Right ventricle myocardium inferior (tissue), 1 donor: ENCODE measurements around the gene COL8A2. TPM values are rescaled to one million over a fixed set of nuclear protein-coding genes. Genes with fewer than 3 reads are reported as not detected.

Experiments used
- ATAC-seq: fragments of 200-7000 bp; cut with Tn5 transposase; one replicate; pipeline ENCODE4 v1.9.1; 2020; ENCODE audit warnings: mild to moderate bottlenecking, moderate library complexity
- DNase-seq: peaks from one replicate; pipeline ENCODE4 v3.0.0; 2021; ENCODE audit errors: missing footprints
- intact Hi-C: fragments of 100-400 bp; cut with DNase I; formaldehyde crosslinking; loops from one replicate; pipeline ENCODE4 v1.11.0; 2022
- total RNA-seq: library from RNA; stranded (reverse); fragmentation: NEBNext Ultra II Directional; extraction: Animal tissue kit (Norgen Biotek cat#: 25700); gene quantifications from one replicate; pipeline ENCODE4 v1.2.1, GENCODE V29; 2021
- donor health status: DM: no; HTN: yes; CAD: no; lungs with severe emphysema.

Gene COL8A2
- total RNA-seq, 1 donor from 2014 or later, result 1.0 TPM

DNA sequence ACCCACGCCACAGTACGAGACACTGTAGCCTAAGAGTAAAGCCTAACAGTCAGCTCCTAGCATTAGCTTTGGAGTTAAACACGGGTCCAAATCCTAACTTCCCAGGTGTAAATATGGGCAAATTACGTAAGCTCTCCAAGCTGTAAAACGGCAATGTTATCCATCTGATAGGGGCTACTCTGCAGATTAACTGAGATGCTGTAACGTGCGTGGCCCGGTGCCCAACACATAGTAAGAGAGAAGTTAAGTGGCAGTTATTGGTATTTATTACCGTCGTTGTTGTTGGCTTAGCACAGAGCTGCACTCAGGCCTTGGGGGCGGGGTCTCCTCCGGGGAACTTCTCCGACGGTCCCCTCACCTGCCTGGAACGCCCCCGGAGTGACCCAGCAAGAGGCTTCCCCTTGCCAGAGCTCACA, 23.8 kb upstream of the COL8A2 start:
- ATAC-seq, result no peak
- no peak for DNase-seq
- intact Hi-C loops, result loop anchor here (1.0 to 2.0 kb wide), 4 partner anchors 39 to 272 kb away; partner anchors contain the start of gene THRAP3

DNA sequence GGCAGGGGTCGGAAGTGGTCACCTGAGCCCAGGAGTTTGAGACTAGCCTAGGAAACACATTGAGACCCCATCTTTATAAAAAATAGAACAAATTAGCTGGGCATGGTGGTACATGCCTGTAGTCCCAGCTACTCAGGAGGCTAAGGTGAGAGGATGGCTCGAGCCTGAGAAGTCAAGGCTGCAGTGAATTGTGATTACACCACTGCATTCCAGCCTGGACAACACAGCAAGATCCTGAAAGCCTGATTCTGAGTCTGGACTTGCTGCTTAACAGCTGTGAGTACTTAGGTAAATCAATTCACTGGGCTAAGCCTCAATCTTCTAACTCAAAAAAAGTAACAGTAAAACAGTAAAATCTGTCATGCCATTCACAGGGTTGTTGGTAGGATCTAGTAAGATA, 19.4 kb upstream of the COL8A2 start:
- intact Hi-C loops, result no loop called here
- ATAC-seq, result no peak
- no peak for DNase-seq

DNA sequence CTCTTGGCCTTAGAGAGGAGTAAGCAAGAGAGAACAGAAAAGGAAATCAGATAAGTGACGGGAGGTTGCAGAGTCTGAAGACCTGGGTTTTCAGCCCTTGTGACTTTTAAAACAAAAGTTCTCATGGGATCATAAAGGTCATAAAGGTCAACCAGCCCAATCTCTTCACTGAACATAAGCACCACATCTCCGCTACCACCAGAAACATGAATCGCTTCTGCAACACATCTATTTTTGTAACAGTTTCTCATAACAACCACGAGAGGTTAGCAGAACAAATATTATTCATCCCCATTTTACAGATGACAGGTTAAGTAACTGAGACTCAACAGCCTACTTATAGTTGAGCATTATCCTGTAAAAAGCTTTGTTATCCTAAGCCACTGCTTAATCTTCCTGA, 18.4 kb upstream of the COL8A2 start:
- ATAC-seq (no peak), DNase-seq (no peak)
- intact Hi-C loops, result no loop called here

DNA sequence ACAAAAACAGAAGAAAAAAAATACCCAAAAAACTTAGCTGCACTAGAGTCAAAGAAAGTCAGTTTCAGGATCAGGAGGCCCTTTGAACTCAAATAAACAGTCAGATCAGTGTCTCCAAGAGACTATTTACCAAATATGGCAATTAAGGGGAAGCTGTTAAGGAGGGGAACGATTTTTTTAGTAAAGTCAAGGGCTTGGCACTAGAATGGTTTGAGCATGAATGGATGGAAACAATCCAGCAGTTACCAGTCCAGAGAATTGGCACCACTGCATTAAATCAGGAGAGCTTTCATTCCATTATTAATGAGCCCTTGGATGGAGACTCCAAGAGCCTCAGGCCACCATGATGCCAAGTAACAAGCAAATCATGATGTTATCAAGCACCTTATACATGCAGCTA, 17.1 kb upstream of the COL8A2 start:
- ATAC-seq, result no peak
- DNase-seq, result no peak
- intact Hi-C loops, result no loop called here

DNA sequence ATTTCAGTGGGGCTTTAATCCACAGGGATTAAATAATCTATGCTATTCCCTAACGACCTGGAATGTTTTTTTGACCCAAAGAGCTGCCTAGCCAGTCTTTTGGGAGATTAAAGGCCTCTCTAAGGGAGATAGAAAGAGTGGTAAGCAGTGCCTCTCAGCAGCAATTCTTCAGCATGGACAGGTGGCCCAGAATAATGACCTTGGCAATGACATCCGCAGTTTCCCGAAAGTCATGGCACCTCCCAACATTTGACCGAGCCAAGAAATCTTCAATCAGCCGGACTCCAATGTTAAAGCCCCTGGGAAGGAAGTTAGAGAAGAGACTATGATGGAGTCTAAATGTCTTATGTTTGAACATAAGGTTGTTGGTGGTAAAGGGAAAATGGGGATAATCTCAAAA, 14.5 kb upstream of the COL8A2 start:
- no peak for DNase-seq
- intact Hi-C loops, result no loop called here

DNA sequence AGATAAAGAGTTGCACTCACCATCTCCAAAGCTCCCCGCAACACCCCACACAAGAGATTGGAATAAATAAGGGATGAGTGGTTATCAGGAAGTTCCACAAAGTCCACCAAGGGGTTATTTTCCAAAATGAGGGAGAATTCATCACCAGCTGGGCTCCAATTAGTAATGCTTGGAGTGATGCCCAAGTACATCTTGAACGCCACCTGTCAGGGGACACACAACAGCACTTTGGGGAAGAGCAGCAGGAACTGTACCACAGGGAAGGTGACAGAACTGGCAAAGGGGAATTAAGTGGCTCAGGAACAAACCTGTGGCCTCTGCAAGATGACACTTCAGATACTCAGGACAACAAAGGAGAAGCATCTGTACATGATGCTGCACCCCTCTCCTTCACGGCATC, 12.8 kb upstream of the COL8A2 start:
- intact Hi-C loops, result no loop called here
- DNase-seq, result no peak
- ATAC-seq, result no peak

More for the DNA sequence above, 14.5 kb upstream of the COL8A2 start:
- ATAC-seq, result no peak

DNA sequence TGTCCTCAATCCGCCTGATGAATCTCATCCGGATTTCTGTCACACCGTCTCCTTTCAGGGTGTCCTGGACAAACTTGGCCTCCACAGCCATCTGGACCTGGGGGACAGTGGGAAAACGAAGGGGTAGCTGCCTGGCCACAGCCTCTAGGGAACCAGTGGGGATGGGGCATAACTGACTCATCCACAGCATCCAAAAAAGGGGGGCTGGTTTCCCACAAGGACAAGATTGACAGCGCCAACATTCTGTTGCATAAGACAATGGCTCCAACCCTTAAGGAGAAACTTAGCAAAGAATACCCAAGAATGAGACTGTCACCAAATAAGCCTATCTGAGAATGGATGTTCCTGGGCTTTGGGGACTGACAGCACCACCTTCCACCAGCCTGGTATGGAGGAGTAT, 12.2 kb upstream of the COL8A2 start:
- no peak for DNase-seq
- ATAC-seq, result no peak
- intact Hi-C loops, result no loop called here

DNA sequence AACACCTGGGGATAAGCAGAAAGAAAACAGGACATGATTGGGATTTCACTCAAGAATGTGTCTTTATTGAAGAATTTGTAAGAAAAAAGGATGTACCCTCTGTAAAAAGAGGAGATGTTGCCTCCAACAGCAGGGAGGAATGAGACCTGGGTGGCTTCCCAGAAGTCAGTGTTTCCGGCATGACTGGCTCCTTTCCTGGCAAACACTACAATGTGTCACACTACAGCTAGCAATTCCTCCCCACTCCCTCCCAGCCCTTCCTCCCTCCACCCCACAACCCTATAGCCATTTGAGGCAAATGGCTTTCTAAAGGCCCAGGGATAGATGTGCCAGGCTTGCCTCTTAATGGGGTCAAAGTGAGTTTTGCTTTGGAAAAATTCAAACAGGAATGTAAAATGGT, 11.5 kb upstream of the COL8A2 start:
- DNase-seq, result no peak
- ATAC-seq, result peak; percentile 58
- intact Hi-C loops, result no loop called here

DNA sequence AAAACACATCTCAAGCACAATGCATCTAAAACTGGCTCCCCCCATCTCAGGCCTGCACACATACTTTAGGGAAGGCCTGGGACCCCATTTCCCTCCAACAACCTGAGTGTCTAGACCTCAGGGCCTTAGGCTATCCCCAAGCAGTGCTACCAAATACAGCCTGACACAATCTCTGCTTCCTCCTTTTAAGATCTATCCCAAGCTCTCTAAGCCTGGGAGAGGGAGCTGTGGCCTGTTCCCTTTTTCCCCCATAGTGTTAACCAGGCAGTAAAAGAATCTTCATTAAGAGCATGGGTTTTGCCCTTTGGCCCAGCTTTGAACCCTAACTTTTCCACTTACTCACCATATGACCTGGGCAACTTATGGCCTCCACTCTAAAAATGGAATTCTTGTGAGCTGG, 10.8 kb upstream of the COL8A2 start:
- ATAC-seq, result no peak

DNA sequence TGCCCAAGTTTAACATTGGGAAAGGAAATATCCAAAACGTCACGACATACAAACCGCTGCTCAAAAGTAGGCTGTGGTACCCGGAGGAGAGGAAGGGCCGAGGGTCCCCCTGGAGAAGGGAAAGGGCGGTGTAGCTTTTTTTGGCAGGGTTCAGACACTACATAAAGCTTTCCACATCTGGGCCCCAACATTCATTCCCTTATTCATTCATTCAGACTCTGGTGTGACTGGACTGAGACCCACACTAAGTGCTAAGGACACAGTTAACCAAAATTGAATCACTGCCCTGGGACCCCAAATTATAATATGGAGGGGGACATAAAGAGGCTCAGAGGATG, 10.3 kb upstream of the COL8A2 start:
- intact Hi-C loops, result loop anchor here (2.0 kb wide), 1 partner anchor 36 kb away; no protein-coding TSS in a partner anchor
- ATAC-seq, result no peak

More for the DNA sequence above, 10.8 kb upstream of the COL8A2 start:
- intact Hi-C loops, result loop anchor here (2.0 kb wide), 1 partner anchor 37 kb away; no protein-coding TSS in a partner anchor
- no peak for DNase-seq

DNA sequence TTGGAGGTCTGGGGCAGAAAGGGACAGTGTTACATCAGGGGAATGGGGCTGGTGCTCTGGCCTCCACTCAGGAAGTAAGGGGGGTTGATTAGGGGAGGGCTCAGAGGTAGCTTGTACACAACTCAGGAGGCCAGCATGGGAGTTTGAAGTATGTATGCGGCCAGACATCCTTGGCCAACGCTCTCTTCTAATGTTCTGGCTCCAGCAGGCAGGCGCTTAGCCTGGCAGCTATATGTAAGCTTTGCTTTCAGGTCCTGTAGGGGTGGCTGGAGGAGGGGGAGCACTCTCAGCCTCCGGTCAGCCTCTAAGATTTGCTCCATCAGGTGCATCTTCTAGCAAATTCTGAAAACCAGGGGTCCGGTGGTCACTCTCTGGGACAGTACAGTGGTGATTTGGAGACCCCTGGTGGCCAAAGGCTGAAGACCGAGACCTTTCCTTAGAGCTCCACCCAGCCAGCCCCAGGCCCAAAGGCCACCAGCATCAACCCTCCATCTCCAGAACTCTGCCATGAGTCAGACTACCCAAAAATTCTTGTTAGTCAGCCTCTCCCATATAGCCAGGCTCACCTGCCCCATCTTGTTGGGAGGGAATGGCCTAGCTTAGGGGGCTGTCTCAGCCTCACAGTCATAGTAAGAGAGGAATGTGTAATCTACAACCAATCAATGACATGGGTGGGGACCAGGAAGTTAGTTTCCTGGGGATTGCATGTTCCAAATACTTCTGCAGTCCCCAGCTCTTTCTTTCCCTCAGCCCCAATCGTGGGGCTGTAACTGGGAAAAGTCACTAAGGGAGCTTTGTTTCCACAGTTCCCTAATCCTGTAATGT, 9.7 kb upstream of the COL8A2 start:
- intact Hi-C loops, result loop anchor here (2.0 kb wide), 1 partner anchor 36 kb away; no protein-coding TSS in a partner anchor
- no peak for DNase-seq

More for the DNA sequence above, 10.3 kb upstream of the COL8A2 start:
- DNase-seq, result no peak

DNA sequence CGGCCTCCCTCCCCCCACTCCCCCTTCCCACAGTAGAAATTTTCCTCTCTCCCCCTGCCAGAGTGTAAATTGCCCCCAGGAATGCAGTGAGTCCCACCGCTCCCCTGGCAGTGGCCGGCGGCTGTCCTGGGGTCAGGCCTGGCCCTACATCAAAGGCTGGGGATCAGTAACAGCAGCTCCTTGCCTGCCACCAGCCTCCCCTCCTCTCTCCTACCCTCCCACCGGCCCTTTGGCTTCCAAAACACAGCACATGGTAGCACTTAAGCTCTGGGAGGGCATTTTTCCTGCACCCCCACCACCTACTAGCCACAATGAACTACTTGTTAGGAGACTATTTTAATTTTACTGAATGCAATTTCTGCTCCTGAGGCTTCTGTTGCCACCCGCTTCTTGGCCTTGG, 9.0 kb upstream of the COL8A2 start:
- DNase-seq (no peak), ATAC-seq (no peak)
- intact Hi-C loops, result loop anchor here (2.0 kb wide), 1 partner anchor 35 kb away; no protein-coding TSS in a partner anchor

More for the DNA sequence above, 9.7 kb upstream of the COL8A2 start:
- peak; percentile 66 for ATAC-seq

DNA sequence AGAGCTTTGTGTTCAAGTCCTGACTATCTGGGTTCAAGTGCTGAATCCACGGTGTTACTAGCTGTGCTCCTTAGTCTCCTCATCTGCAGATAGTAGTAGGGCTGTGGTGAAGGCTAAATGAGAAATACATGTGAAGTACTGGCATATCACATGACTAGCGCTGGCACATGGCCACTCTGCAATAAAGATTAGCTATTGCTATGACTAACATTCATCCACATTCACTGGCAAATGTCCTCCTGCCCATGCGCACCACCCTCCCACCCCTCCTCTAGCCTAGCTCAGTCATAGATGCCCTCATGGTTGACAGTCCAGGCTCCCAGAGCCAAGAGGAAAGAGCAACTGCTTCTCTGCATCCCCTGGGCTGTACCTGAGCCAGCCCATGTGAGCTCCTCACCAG, 8.5 kb upstream of the COL8A2 start:
- peak; percentile 34 for ATAC-seq
- intact Hi-C loops, result no loop called here

DNA sequence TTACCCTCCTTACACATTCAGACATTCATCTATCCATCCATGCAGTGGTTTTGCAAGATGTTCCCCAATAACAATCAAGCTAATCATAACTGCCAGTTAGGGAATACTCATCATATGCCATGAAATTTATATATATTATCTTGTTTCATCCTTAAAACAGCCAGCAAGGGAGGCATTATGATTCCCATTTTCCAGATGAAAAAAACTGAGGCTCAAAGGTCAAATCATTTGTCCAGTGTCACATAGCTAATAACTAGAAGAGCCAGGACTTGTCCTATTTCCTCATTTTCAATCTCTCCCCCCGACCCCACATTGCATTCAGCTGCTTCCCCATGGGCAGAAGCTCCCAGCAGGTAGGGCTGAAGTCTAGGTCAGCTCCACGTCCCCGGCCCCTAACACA, 7.0 kb upstream of the COL8A2 start:
- DNase-seq (no peak), ATAC-seq (no peak)
- intact Hi-C loops, result no loop called here

More for the DNA sequence above, 8.5 kb upstream of the COL8A2 start:
- no peak for DNase-seq

DNA sequence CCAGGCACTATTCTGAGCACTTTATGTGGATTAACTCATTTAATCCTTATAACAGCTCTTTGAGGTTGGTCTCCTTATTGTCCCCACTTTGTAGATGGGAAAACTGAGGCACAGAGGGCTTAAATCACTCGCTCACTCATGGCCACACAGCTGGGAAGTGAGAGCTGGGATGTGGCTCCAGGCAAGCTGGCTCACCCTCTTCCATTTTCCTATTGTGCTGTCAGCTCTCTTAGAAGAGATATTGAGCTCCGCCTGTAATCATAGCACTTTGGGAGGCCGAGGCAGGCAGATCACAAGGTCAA, 3.8 kb upstream of the COL8A2 start:
- ATAC-seq, result no peak
- intact Hi-C loops, result no loop called here
- DNase-seq, result no peak

DNA sequence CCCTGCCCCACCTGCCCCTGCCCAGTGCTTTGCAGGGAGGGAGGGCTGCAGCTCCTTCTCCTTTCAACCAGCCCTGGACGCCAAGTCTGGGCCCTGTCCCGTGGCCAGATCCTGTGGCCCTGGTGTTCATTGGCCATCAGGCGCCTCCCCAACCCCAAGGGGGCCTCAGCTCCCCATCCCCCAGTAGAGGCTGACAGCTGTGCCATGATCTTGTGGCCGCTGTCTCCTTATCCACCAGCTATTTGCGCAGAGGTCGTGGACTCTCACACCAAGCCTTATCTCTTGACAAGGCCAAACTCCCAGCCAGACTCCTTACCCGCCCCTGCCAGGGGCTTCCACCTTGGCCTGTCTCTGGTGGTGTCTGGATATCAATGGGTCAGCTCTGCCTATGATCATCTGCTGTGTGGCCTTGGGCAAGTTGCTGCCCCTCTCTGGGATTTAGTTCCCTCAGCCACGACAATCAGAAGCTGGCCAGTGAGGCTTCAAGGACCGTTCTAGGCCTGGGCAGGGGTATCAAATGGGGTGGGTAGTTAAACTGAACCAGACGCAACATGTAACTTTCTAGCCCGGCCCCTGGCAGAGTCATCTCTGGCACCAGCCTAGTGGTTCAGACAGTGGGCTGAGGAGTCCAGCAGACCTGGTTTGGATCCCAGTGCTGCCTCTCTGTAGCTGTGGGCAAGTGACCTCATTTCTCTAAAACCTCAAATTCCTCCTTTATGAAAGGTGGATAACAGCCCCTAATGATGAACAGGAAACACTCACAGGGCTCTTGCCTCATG, 3.3 kb upstream of the COL8A2 start:
- no peak for DNase-seq
- intact Hi-C loops, result no loop called here
- ATAC-seq, result no peak

DNA sequence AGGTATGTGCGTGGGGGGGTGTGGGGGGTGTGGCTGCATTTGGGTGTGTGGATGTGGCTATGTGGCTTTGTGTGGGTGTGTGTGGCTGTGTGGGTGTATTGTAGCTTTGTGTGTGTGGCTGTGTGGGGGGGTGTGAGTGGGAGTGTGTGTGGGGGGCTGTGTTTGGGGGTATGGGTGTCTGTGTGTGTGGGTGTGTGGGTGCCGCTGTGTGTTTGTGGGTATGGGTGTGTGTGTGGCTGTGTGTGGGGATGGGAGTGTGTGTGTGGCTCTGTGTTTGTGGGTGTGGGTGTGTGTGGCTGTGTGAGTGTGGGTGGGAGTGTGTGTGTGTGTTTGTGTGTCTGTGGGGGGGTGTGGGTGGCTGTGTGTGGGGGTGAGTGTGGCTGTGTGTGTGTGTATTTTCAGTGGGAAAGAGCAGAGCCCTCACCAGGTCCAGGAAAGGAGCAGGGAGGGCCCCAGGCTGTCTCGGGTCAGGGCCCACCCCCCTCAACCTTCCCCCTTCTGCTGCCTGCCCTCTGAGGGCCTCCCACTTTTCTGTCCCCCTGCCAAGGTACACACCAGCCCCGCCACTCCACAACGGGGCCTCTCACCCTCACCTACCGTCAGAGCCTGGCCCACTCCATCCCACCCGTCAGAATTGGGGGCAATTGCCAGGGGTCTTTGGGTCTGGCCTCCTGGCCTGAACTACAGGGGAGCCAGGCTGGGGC, 1.9 kb upstream of the COL8A2 start:
- no peak for DNase-seq
- no peak for ATAC-seq
- intact Hi-C loops, result no loop called here

DNA sequence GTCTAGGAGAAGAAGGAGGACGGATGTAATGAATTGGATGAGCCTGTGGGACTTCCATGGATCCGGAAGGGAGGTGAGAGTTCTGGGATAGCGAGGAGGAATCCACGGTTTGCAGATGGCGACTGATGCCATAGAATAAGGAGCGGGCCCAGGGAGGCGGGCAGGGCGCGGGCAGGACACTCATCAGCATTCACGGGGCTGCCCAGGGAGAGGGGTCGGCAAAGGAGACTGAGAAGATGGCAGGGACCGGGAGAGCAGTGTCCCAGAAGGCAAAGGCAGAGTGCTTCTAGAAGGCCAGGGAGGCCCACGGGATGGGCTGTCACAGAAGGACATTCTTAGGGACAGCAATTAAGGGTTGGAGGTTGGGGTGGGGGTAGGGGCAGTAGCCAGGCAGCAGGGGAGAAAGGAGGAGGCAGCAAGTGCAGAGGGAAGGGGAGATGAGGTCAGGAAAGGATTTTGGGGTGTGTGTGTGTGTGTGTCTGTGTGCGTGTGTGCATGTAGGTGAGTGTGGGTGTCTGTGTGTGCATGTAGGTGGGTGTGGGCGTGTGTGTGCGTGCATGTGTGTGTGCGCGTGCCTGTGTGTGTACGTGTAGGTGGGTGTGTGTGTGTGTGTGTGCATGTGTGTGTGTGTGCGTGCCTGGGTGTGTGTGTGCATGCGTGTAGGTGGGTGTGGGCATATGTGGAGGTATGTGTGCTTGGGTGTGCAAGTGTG, 1.1 kb upstream of the COL8A2 start:
- ATAC-seq, result no peak
- intact Hi-C loops, result no loop called here
- DNase-seq, result no peak
